HUES6 (cell line): Measurements from ENCODE around the gene RBM15.

Experiments
- H3K27ac ChIP-seq: 2 replicates; pipeline ENCODE4 v1.7.0; 2013; ENCODE audit warnings: low read depth, mild to moderate bottlenecking, low read length, inconsistent platforms
- H3K27me3 ChIP-seq: 2 replicates; pipeline ENCODE4 v1.6.1; 2013; ENCODE audit warnings: low read length; ENCODE audit not compliant: control insufficient read depth, insufficient read depth
- H3K36me3 ChIP-seq: 2 replicates; pipeline ENCODE4 v1.6.1; 2013; ENCODE audit warnings: low read length; ENCODE audit not compliant: control insufficient read depth, insufficient read depth
- H3K4me1 ChIP-seq: 2 replicates; pipeline ENCODE4 v1.6.1; 2013; ENCODE audit warnings: low read length; ENCODE audit not compliant: control insufficient read depth, insufficient read depth
- H3K4me3 ChIP-seq: 2 replicates; pipeline ENCODE4 v1.5.1; 2013; ENCODE audit warnings: low read depth, low read length
- H3K9ac ChIP-seq: one replicate; pipeline ENCODE4 v1.6.1; 2013; ENCODE audit warnings: mild to moderate bottlenecking, low read length
- H3K9me3 ChIP-seq: 2 replicates; pipeline ENCODE4 v1.6.1; 2013; ENCODE audit warnings: low read depth, low read length; ENCODE audit not compliant: control insufficient read depth, insufficient read depth

RBM15 gene

GRCh38 chr1:110341146-110341871 is 2.1 kb downstream of the RBM15 start:
- Histone ChIP-seq H3K27ac (no peak overlapping the region), H3K4me1 (peaks cover 37% of the 10 kb centered on the region), H3K27me3 (no peaks in the 10 kb centered on the region), H3K9ac (peak overlapping the region; percentile 23), H3K4me3 (peak overlapping the region; percentile 95), H3K36me3 (peaks cover 48% of the 10 kb centered on the region), H3K9me3 (no peaks in the 10 kb centered on the region)

DNA sequence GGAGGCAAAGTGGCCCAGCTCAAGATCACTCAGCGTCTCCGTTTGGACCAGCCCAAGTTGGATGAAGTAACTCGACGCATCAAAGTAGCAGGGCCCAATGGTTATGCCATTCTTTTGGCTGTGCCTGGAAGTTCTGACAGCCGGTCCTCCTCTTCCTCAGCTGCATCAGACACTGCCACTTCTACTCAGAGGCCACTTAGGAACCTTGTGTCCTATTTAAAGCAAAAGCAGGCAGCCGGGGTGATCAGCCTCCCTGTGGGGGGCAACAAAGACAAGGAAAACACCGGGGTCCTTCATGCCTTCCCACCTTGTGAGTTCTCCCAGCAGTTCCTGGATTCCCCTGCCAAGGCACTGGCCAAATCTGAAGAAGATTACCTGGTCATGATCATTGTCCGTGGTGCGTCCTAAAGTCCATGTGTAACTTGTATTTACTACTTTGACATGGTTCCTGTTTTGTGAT is 2.7 kb downstream of the RBM15 start:
- Histone ChIP-seq H3K36me3 (peaks cover 54% of the 10 kb centered on the region), H3K27me3 (no peaks in the 10 kb centered on the region), H3K4me1 (peaks cover 43% of the 10 kb centered on the region), H3K9me3 (no peaks in the 10 kb centered on the region), H3K27ac (no peak overlapping the region), H3K9ac (peak overlapping the region; percentile 23), H3K4me3 (peak overlapping the region; percentile 95)

GRCh38 chr1:110343249-110343648 is 4.1 kb downstream of the RBM15 start:
- peaks cover 54% of the 10 kb centered on the region for H3K4me1 ChIP-seq
- peak overlapping the region; percentile 95; the same call in 1 of the 2 replicates for H3K4me3 ChIP-seq
- H3K9me3 ChIP-seq: no peaks in the 10 kb centered on the region
- no peak overlapping the region for H3K27ac ChIP-seq
- peaks cover 62% of the 10 kb centered on the region for H3K36me3 ChIP-seq
- no peaks in the 10 kb centered on the region for H3K27me3 ChIP-seq
- H3K9ac ChIP-seq: no peak overlapping the region

GRCh38 chr1:110344152-110344551 is 5.0 kb downstream of the RBM15 start:
- Histone ChIP-seq H3K4me3 (peak overlapping the region; percentile 31; the same call in 1 of the 2 replicates), H3K36me3 (peaks cover 62% of the 10 kb centered on the region)

GRCh38 chr1:110345480-110345879 is 6.3 kb downstream of the RBM15 start:
- Histone ChIP-seq H3K27ac (no peak overlapping the region), H3K9ac (no peak overlapping the region), H3K9me3 (no peaks in the 10 kb centered on the region), H3K27me3 (no peaks in the 10 kb centered on the region), H3K36me3 (peaks cover 67% of the 10 kb centered on the region), H3K4me1 (peaks cover 57% of the 10 kb centered on the region), H3K4me3 (no peak overlapping the region)

More at GRCh38 chr1:110344152-110344551, 5.0 kb downstream of the RBM15 start:
- Histone ChIP-seq H3K4me1 (peaks cover 55% of the 10 kb centered on the region), H3K27ac (no peak overlapping the region), H3K27me3 (no peaks in the 10 kb centered on the region), H3K9ac (no peak overlapping the region), H3K9me3 (no peaks in the 10 kb centered on the region)

DNA sequence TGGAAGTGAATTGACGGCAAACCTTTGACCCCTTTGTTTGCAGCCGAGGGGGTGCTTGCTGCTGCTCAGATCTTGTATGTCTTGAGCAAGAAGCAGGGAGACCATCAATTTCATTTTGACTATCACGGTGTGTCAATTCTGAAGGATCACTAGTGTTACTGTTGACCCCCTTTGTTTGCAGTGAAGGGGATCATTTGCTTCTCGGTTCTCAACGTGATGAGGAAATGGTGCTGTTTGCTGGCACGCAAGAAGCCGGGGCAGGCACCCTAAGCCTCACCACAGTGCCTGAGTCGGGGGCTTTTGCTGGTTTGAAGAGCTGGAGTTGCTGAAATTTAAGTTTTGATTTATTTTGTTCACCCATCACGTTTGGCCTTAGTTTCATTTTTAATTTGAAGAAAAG is 7.5 kb downstream of the RBM15 start:
- H3K4me3 ChIP-seq: peak overlapping the region; percentile 11; the same call in 1 of the 2 replicates
- H3K36me3 ChIP-seq: peaks cover 63% of the 10 kb centered on the region
- no peak overlapping the region for H3K27ac ChIP-seq
- H3K4me1 ChIP-seq: peaks cover 49% of the 10 kb centered on the region
- no peaks in the 10 kb centered on the region for H3K27me3 ChIP-seq
- H3K9ac ChIP-seq: no peak overlapping the region
- H3K9me3 ChIP-seq: no peaks in the 10 kb centered on the region

DNA sequence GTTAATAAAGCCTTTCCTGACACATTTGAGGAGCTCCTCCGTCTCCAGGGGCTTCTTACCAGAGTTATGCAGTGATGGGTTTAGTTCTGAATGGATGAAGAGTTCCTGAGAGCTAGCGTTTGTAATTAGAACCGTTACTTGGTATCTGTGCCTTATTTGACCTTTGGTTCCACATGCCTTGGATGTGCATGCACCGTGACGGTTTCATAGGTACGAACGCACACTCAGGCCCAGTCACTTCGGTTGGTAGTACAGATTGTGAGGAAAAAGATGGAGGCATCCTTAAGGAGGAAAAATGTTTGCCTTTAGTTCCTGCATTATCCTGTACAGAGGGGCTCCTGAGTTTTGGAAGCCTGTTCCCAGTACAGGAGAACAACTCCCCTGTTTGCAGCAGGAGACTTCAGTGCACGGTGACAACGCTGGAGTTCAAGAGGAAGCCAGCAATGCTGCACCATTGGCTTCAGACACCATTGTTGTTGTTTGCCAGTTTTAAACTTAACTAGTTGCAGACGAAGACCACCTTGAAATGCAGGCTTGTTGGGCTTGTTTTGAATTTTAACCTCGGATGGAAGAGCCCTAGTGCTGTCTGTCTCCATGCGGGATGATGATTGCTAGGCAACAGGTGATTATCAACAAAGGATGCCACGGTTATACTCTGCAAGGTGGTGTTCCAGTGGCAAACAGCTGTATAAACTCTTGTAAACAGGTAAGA is 8.2 kb downstream of the RBM15 start:
- Histone ChIP-seq H3K4me3 (0 out of 2 replicates have a peak overlapping the region, but pooled peaks have one; percentile 3), H3K27me3 (no peaks in the 10 kb centered on the region), H3K27ac (no peak overlapping the region), H3K4me1 (peaks cover 44% of the 10 kb centered on the region), H3K9ac (no peak overlapping the region), H3K9me3 (no peaks in the 10 kb centered on the region), H3K36me3 (peaks cover 63% of the 10 kb centered on the region)

DNA sequence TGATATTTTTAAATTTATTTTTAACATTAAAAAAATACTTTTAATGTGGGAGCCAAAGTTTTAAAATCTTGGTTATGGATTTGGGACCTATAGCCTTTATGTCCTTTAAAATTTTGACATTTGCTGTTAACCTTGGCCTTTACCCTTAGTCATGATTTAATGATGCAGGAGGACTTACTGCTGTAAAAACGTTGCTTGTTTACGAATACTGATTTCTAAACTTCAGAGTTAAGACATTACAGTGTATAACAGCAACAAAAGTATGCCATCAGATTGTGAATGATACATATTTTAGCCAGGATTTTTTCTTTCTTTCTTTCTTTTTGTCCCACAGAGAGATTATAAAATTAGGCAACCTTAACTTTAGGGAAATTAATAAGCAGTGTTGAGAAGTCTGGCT is 8.9 kb downstream of the RBM15 start:
- H3K4me3 ChIP-seq: no peak overlapping the region
- H3K9ac ChIP-seq: no peak overlapping the region
- H3K27ac ChIP-seq: no peak overlapping the region
- H3K9me3 ChIP-seq: no peaks in the 10 kb centered on the region
- peaks cover 39% of the 10 kb centered on the region for H3K4me1 ChIP-seq
- no peaks in the 10 kb centered on the region for H3K27me3 ChIP-seq
- H3K36me3 ChIP-seq: peaks cover 58% of the 10 kb centered on the region

- no peaks in the 10 kb centered on the region for H3K27me3 ChIP-seq
- no peak overlapping the region for H3K9ac ChIP-seq
- no peaks in the 10 kb centered on the region for H3K9me3 ChIP-seq
- H3K36me3 ChIP-seq: peaks cover 52% of the 10 kb centered on the region
- H3K4me3 ChIP-seq: no peak overlapping the region
- peaks cover 36% of the 10 kb centered on the region for H3K4me1 ChIP-seq
- no peak overlapping the region for H3K27ac ChIP-seq
Measured at GRCh38 chr1:110348771-110349170, 9.6 kb downstream of the RBM15 start.

- Histone ChIP-seq H3K4me3 (peak overlapping the region; percentile 16; the same call in 1 of the 2 replicates), H3K9me3 (no peaks in the 10 kb centered on the region), H3K27me3 (no peaks in the 10 kb centered on the region), H3K9ac (no peak overlapping the region), H3K27ac (no peak overlapping the region), H3K4me1 (peaks cover 36% of the 10 kb centered on the region), H3K36me3 (peaks cover 42% of the 10 kb centered on the region)
Measured at GRCh38 chr1:110350360-110350759, 11.2 kb downstream of the RBM15 start.

GRCh38 chr1:110355321-110355720 is 16.1 kb downstream of the RBM15 start:
- Histone ChIP-seq H3K9ac (no peak overlapping the region), H3K9me3 (no peaks in the 10 kb centered on the region), H3K27ac (no peak overlapping the region), H3K27me3 (no peaks in the 10 kb centered on the region), H3K4me3 (no peak overlapping the region), H3K4me1 (peaks cover 5% of the 10 kb centered on the region; the same call in 1 of the 2 replicates), H3K36me3 (peaks cover 42% of the 10 kb centered on the region)
